ENCODE measurements around the gene DAO.
"Not testable (repeated sequence)": the region's sequence is repeated elsewhere in the genome, so short reads cannot be mapped to it uniquely, and the experiment has no call there.

DAO gene

GRCh38 chr12:108879615-108880254, at the start of gene DAO:
Gene DAO, plus strand, starts transcription at chr12:108880092. Its CDS starts 4,915 bp downstream, at chr12:108885007.
- DNase-seq (ENCODE audit: low spot score), result no peak

GRCh38 chr12:108831309-108831991, 48.4 kb upstream of the DAO start:
- peak; percentile 77 for DNase-seq (ENCODE audit: low spot score)

GRCh38 chr12:108832208-108832607, 47.7 kb upstream of the DAO start:
- DNase-seq (ENCODE audit: low spot score), result no peak

- no peak for DNase-seq (ENCODE audit: low spot score)
Observed at GRCh38 chr12:108832730-108833354, 47.0 kb upstream of the DAO start.

- DNase-seq (ENCODE audit: low spot score), result no peak
Observed at GRCh38 chr12:108833355-108833733, 46.5 kb upstream of the DAO start.

- DNase-seq (ENCODE audit: low spot score), result no peak
Observed at GRCh38 chr12:108833757-108834472, 46.0 kb upstream of the DAO start.

- DNase-seq (ENCODE audit: low spot score), result no peak
Observed at GRCh38 chr12:108835860-108836634, 43.8 kb upstream of the DAO start.

GRCh38 chr12:108837239-108837638, 42.7 kb upstream of the DAO start:
- no peak for DNase-seq (ENCODE audit: low spot score)

- DNase-seq (ENCODE audit: low spot score), result no peak
Observed at GRCh38 chr12:108837680-108838079, 42.2 kb upstream of the DAO start.

- DNase-seq (ENCODE audit: low spot score), result peak; percentile 93
Observed at GRCh38 chr12:108838194-108839017, 41.5 kb upstream of the DAO start.

- DNase-seq (ENCODE audit: low spot score), result no peak
Observed at GRCh38 chr12:108839018-108839889, 40.6 kb upstream of the DAO start.

GRCh38 chr12:108839890-108840230, 40.0 kb upstream of the DAO start:
- no peak for DNase-seq (ENCODE audit: low spot score)

- no peak for DNase-seq (ENCODE audit: low spot score)
Observed at GRCh38 chr12:108840605-108841332, 39.1 kb upstream of the DAO start.

- DNase-seq (ENCODE audit: low spot score), result not testable (repeated sequence)
Observed at GRCh38 chr12:108841825-108842224, 38.1 kb upstream of the DAO start.

- no peak for DNase-seq (ENCODE audit: low spot score)
Observed at GRCh38 chr12:108842361-108842760, 37.5 kb upstream of the DAO start.

- no peak for DNase-seq (ENCODE audit: low spot score)
Observed at GRCh38 chr12:108843187-108843586, 36.7 kb upstream of the DAO start.

GRCh38 chr12:108845696-108846095, 34.2 kb upstream of the DAO start:
- DNase-seq (ENCODE audit: low spot score), result no peak

GRCh38 chr12:108846290-108846701, 33.6 kb upstream of the DAO start:
- DNase-seq (ENCODE audit: low spot score), result no peak

GRCh38 chr12:108847705-108848104, 32.2 kb upstream of the DAO start:
- DNase-seq (ENCODE audit: low spot score), result no peak
